ENCODE results near the gene GRIFIN.

GRIFIN gene

DNA sequence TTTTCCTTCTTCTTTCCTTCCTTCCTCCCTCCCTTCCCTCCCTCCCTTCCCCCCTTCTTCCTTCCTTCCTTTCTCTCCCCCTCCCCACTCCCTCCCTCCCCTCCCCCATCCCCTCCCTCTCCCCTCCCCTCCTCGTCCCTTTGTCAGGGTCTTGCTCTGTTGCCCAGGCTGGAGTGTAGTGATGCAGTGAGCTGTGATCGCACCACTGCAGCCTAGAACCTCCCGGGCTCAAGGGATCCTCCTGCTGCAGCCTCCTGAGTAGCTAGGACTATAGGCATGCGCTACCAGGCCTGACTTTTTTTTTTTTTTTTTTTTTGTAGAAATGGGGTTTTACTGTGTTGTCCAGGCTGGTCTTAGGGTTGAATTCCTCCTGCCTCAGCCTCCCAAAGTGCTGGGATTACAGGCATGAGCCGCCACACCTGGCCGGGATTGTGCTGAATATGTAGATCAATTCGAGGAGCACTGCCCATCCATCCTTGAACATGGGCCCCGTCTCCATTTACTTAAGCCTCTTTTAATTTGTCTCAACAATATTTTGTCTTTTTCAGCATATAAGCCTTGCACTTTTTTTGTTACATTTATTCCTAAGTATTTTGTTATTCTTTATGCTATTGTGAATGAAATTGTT, 23.4 kb downstream of the GRIFIN start:
- no peak for DNase-seq

DNA sequence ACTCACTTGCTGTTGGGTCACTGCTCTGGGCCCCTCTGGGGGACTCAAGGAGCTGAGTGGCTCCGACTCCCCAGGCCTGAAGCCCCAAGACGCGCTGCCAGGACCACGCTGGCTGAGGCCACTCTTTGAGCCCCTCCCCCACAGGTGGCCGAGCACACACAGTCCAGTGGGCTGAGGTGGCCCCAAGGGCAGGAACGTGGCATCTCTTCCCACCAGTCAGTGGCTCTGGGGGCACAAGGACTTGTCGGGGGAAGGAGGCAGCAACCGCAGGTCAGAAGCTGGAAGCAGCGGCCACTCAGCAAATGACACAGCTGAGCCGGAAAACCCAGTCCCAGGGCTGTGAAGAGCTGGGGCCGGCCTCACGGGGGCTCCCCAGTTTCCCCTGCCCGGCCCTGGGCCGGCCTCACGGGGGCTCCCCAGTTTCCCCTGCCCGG, 24.1 kb downstream of the GRIFIN start:
- DNase-seq: no peak

DNA sequence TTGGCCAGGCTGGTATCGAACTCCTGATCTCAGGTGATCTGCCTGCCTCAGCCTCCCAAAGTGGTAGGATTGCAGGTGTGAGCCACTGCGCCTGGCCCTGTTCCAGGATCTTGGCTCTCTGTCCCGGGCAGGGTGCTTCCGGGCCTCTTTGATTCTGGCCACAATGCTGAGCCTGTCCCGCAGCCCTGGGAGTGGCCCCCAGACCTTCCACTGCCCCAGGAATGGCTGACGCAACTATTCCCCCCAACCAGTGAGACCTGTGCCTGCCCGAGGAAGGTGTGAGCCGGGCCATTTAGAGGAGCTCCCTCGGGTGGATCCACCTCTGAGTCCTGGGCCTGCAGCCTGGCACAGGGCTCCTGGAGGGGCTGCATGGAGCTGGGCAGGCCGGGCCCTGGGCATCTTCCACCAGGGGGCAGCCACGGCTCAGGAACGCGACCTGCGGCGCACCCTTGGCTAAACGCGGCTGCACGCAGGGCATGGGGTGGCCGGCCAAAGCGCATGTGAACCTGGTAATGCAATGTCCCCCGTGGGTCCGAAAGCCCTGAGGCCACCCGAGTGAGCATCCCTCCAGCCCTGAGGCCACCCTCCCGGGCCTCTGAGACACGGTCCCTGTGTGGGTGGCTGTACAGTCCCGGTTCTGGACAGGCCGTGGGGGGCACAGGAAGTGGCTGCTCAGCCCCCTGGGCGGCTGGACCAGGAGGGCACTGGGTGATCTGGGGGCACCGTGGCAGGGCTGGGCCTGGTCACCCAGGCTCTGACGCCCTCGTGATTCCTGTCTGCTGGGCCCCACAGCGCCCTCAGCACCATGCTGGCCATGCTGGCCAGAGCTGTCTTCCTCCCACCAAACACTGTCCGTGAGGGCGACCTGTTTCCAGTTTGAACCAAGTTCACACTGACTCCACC, 24.8 kb downstream of the GRIFIN start:
- peak; percentile 71 for DNase-seq

DNA sequence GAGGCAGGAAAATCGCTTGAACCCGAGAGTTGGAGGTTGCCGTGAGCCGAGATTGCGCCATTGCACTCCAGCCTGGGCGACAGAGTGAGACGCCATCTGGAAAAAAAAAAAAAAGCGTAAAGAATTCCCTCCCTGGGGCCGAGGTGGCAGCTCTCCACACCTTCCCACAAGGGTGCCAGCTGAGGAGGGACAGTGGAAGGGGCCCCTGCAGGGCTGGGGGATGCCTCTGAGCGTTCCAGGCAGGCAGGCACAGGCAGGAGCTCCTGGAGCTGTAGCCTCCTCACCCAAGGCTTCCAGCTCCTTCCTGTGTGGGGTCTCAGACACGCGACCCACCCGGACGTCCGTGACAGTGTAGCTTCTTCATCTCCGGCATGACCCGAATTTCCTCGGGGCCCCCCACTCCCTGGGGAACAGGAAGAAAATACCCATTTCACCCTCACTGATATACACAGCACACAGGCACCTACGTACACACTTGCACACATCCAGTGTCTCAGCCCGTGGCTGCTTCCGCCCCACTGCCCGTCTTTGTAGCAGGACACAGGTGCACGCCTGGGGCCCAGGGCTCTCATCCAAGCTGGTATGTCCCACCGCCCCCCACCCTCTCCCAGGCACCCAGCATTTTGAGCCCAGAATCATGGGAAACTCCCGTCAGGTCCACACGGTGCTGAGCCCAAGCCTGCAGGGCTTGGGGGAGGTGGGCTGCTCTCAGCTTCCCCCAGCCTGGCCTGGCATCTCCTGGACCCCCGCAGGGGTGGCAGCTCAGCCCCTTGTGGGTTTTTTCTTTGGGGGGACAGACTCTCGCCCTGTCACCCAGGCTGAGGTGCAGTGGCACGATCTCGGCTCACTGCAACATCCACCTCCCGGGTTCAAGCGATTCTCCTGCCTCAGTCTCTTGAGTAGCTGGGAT, 25.7 kb downstream of the GRIFIN start:
- no peak for DNase-seq

DNA sequence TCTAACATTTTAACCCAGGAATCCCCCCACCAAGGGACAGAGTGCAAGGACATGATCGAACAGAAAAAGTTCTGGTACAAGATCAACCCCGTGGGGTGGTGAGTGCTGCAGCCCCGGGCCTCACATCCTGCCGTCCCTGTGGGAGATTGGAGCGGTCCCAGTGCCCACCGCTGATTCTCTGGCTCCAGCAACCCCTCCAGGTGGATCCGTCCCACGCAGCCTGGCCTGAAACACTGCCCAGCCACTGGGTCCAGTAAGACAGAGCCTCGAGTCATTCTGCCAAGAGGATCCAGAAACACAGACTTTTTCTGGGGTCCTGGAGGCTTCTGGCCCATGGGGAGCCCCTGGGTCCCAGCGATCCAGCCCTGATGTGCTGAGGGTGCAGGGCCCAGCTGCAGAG, 29.5 kb downstream of the GRIFIN start:
- no peak for DNase-seq

DNA sequence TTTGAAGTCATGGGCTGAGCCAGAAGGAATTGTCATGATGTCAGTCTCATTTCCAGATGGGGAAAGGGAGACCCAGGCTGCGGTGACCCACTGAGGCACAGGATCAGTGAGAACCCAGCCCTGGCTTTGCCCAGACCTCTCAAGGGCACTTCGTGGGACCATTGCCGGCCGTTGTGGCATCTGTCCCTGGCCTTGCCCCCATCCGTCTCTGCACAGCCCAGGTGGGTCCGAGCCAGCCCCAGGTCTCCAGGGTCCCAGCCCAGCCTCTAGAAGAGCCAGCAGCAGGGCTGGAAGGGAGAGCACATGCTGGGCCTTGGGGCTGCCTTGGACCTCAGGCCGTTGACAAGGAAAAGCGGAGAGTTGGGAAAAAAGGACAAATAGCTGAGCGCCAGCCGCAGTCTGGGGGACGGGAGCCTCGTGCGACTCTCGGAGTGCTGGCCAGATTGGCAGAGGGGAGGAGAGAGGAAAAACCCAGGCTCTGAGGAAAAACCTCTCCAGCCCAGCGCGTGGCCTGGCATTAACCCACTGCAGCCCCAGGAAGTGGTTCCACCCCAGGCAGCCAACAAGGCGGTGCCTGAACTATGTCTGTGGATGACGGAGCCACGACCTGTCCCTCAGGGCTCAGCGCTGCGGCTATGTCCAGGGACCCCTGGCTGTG, 30.2 kb downstream of the GRIFIN start:
- DNase-seq: no peak

DNA sequence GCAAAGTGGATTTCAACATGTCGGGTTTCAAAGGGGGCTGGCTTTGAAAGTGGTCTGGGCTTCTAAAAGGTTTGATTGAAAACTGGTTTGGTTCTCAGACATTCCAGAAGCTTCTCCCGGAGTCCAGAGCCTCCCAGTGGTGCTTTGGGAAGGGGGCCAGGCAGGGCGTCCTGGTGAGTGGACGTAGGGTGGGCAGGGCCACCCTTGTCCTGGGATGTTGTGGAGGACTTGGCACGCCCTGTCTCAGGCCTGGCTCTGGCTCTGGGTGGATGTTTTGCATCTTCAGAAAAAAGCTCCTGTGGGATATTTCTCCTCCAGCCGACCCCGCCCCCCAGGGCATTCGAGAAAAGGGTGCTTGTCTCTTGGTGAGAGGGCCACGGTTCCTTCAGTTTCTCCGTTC, 31.2 kb downstream of the GRIFIN start:
- no peak for DNase-seq

DNA sequence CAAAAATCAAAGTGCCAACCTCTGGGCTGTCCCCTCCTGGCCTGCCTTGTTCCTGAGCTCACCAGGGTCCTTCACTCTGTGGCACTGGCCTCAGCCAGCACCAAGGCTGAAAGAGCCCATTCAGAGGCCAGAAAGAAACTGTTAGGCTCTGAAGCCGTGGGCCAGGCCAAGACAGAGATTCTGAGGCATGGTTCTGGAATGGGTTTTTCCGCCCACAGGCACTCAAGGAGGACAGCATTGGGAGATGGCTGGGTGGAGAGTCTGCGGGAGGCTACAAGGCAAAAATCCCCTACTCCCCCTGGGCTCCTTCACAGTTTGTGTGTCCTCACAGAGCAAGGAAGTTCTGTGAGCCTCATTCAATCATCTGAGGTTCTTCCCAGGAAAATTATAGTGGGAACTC, 31.7 kb downstream of the GRIFIN start:
- no peak for DNase-seq

DNA sequence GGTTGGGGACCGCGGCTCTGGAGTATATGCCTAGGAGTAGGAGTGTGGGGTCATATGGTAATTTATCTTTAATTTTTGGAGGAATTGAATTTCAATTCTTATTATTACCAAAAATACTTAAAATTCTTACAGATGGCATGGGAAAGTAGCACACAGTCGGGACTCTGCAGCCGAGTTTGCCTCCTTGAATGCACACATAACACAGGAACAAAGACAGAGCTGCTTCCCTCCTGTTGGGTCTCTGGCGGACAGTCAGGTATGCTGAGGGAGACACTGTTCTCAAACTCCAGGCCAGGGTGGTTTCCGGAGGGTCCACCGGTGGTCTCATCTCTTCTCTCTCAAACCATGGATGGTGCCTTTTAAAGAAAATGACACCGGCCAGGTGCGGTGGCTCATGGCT, 32.7 kb downstream of the GRIFIN start:
- DNase-seq: no peak

DNA sequence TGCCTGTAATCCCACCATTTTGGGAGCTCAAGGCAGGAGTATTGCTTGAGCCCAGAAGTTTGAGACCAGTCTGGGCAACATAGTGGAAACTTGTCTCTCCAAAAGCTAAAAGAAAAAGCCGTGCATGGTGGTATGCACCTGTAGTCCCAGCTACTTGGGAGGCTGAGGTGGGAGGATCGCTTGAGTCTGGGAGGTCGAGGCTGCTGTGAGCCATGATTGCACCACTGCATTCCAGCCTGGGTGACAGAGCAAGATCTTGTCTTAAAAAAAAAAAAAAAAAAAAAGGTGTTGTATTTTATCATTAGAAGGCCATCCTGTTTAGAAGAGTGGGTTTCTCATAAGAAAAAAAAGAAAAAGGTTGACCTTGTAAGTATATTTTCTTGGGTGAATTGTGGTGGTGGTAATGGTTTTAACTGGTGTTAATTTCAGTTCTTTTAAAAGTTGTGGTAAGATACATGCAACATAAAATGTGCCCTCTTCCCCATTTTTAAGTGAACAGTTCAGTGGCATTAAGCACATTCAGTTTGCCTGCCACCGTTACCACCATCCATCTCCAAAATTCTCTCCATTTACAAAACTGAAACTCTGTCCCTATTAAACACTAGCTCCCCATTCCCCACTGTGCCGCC, 34.7 kb downstream of the GRIFIN start:
- DNase-seq: no peak

DNA sequence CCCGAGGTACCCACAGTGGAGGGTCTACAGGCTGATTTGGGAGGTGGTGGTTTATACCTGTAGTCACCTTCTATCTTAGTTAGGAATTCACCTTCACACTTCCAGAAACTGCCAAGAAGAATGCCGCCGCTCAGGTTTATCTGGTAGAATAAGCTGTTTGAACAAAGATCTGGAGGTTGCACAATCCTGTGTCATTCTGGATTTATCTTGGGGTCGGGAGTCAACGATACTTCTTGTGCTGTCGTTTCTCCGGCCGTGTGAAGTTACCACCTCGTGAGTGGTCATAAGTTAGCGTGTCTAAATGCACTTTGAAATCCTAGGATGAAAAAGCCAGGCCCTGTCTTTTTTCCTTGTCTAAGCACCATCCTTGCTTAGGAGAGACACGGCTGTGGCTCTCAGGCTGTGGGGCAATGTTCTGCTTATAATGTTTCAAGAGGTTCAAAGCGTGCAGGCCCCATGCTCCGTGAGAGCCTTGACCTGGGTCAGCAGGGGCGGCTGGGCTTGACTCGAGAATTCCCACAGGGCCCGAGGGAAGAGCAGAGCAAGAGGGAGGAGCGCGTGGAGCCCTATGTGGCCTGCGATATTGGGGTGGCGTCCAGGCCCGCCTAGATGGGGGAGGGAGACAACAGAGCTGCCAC, 35.5 kb downstream of the GRIFIN start:
- DNase-seq: no peak

DNA sequence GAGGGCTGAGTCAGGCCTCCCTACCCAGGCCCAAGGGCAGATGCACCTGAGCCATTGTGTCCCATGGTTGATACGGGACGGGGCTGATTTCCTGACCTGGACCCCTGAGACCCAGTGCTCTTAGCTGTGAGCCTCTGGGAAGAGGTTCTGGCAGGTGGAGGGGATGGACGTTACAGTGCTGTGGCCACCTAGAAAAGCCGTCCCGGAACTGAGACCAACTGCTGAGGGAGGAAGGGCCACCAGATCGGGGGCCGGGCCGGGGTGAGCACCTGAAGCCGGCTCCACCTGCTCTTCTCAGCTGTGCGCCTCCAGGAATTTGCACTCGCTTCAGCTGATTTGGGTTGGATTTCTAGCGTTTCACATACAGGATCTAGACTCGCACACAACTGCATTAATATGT, 37.4 kb downstream of the GRIFIN start:
- DNase-seq: no peak

DNA sequence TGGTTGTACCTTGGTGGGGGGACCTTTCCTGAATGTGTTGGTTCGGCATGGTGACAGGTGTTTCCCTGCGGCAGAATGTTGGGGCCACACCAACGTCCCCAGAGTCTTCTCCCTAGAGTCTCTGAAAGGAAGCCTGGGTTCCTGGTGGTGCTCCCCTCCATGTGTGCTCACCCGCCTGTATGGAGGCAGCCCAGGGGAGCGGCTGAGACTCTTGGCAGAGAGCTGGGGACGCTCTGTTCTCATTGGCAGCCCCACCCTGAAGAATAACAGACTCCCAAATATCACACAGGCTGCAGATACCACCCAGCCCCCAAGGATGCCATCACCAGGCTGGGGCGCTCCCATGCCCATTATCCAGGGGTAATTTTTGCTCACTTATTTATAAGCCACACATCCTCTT, 38.0 kb downstream of the GRIFIN start:
- no peak for DNase-seq

DNA sequence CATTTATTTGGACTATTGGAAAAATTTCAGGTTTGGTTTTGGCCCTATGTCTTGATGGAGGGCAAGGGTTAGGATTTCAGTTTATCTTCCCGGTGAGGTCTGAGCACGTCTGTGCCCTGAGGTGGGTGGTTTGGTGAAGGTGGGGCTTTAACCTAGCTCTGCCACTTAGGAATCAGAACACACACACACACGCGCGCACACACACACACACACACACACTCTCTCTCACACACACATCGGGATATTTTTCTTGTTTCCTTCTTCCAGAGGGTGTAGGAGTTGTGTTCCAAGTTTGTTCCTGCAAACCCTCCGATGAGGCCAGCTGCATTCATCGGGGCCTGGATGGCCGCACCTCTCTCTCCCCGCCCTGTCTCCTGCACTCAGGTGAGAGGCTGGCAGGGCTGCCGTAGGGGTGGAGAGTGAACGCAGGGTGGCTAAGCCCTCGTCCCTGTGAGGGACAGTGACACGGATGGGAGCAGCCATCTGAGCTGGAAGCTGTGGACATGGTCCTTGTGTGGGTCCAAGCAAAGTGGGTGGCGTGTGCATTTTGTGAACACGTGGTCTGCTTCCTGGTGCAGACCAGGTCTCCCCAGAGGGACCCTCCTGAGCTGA, 38.6 kb downstream of the GRIFIN start:
- DNase-seq: no peak

DNA sequence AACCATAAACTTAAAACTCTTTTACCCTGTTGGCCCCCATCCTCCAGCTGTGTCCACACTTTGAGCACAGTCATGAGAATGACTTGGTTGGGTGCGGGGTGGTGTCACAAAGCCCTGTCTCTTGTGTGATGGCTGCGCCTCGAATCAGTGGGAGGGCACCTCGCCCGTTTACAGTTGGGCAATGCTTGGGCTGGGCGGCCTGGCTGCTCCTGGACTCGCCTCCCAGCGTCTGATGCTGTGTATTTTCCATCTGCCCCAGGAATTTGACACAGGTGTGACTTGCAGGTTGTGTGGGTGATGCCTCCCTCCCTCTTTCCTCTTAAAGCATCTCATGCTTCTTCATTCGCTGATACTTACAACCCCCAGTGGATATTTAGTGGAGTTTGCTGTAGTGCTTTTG, 39.1 kb downstream of the GRIFIN start:
- DNase-seq: no peak

DNA sequence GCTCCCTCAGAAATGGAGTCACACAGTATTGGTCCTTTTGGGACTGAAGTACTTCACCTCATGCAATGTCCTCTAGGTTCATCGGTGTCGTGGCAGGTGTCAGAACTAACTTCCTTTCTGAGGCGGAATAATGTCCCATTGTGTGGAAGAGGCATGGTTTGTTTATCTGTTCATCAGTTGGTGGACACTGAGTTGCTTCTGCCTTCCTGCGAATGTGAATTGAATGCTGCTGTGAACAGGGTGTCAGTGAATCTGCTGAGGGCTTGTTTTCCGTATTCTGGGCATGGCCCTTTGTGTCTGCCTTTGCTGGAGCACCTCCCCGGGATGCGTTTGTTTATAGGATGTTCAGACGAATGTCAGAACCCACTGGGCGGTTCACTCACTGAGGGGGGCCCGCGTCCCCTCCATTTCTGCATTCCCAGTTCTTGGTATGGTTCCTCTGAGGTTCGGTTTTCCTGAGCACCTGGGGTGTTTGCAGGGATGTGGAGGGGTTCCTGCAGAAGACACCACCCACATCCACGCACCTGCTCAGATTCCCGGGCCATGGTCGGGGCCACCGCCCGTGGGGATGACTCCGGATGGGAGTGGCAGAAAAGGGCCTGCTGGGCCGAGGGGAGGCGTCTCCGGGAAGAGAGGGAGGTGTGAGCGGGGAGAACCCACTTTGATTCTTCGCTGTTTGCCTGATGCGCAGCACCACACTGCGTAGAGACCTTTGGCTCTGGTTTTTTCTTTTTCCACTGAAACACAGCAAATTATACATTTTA, 39.7 kb downstream of the GRIFIN start:
- DNase-seq: no peak

DNA sequence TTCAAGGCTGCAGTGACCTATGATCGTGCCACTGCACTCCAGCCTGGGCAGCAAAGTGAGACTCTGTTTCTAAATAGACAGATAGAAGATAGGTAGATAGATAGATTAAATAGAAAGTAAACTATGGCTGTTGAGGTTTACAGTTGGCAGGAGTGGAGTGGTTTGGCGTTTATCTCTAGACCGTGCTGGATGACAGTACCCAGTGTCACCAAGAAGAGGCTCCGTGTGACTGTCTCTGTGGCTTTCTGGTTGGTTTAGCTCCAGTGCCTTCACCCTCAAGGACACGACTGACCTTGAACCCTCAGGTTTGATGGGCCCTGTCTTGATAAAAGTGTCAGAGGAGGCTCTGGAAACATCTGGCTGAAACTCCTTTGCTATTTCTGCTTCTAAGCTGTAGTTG, 41.1 kb downstream of the GRIFIN start:
- no peak for DNase-seq

DNA sequence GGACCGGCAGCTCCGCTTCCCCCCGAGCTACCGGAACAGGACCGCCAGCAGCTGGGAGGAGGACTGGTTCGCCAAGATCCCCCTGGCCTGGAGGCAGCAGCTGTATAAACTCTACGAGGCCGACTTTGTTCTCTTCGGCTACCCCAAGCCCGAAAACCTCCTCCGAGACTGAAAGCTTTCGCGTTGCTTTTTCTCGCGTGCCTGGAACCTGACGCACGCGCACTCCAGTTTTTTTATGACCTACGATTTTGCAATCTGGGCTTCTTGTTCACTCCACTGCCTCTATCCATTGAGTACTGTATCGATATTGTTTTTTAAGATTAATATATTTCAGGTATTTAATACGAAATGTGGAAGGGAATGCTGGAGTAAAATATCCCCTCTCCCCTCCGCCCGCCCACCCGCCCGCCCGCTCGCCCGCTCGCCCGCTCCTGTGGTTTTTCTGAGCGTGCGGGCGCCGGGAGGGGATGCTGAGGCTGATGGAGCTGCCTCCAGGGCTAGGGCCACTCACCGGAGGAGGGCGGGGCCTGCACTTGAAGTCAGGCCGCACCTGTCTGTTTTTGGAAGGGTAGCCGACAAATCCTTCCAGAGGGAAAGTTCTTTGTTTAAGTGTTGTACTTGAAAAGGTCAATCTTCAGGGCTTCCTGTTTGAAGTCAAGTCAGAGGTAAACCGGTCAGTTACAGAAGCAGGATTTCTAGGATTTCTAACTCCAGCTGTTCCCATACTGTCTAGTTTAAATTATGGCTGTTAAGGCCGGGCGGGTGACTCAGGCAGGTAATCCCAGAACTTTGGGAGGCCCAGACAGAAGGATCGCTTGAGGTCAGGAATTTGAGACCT, 42.3 kb downstream of the GRIFIN start:
- no peak for DNase-seq

DNA sequence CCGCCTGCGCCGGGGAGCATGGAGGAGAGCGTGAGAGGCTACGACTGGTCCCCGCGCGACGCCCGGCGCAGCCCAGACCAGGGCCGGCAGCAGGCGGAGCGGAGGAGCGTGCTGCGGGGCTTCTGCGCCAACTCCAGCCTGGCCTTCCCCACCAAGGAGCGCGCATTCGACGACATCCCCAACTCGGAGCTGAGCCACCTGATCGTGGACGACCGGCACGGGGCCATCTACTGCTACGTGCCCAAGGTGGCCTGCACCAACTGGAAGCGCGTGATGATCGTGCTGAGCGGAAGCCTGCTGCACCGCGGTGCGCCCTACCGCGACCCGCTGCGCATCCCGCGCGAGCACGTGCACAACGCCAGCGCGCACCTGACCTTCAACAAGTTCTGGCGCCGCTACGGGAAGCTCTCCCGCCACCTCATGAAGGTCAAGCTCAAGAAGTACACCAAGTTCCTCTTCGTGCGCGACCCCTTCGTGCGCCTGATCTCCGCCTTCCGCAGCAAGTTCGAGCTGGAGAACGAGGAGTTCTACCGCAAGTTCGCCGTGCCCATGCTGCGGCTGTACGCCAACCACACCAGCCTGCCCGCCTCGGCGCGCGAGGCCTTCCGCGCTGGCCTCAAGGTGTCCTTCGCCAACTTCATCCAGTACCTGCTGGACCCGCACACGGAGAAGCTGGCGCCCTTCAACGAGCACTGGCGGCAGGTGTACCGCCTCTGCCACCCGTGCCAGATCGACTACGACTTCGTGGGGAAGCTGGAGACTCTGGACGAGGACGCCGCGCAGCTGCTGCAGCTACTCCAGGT, 43.1 kb downstream of the GRIFIN start:
- DNase-seq: no peak
